ENCODE measurements around the gene IQSEC1. TPM values are rescaled to one million over a fixed set of nuclear protein-coding genes. Genes with fewer than 3 reads are reported as not detected.
A peak's percentile ranks its signal among the peaks of the same experiment; 100 is the strongest.

The IQSEC1 gene
- total and polyA plus RNA-seq, 9 of the 15 experiments (the other 6 are each of a cell fraction or from before 2014, with no cell fraction given), result 0.56 to 39.0 (median 6.8) TPM

- Histone ChIP-seq H3K9ac (ENCODE audit: insufficient read depth in 1 of 2, low read depth in 2 of 2, low read length in 2 of 2) (peak overlapping the region in 1 of 2 experiments; percentile 1; a peak in 1 of 4 replicates), H2AFZ (ENCODE audit: low read depth, low read length) (no peak overlapping the region), H3K9me3 (replicated peaks; ENCODE audit: control insufficient read depth, insufficient read depth, low read depth, low read length) (no peaks in the 10 kb centered on the region), H3K4me1 (replicated peaks in 1 of 2; ENCODE audit: control insufficient read depth in 2 of 2, insufficient read depth in 2 of 2, low read length in 2 of 2) (peaks cover 86% of the 10 kb centered on the region in 2 experiments), H3K36me3 (ENCODE audit: control insufficient read depth, insufficient read depth, low read length) (peaks cover 35% of the 10 kb centered on the region), H4K20me1 (replicated peaks; ENCODE audit: control insufficient read depth, insufficient read depth, low read length) (peaks cover 19% of the 10 kb centered on the region), H3K4me2 (ENCODE audit: insufficient read depth, low read length) (no peak overlapping the region), H3K27me3 (ENCODE audit: control insufficient read depth in 2 of 2, insufficient read depth in 2 of 2, low read length in 2 of 2) (no peaks in the 10 kb centered on the region), H3K27ac (ENCODE audit: extremely low read depth, low read depth, low read length) (no peak overlapping the region; the same call in 2 of the 3 replicates), H3K4me3 (no peak overlapping the region), H3K79me2 (ENCODE audit: control insufficient read depth, insufficient read depth, low read length) (peaks cover 94% of the 10 kb centered on the region), H3K9me1 (ENCODE audit: control insufficient read depth, insufficient read depth, low read length) (peaks cover 9% of the 10 kb centered on the region)
- ChIA-PET POLR2A (interaction anchor here (0.7 to 2.2 kb wide), 5 partner anchors 9 to 77 kb away, joined by 3 to 9 read pairs (median 3); no protein-coding TSS in a partner anchor), CTCF (ENCODE audit: low intra/inter-chr PET ratio) (no interaction called here)
- in situ Hi-C loops (cut with MboI) (no loop called here), intact Hi-C loops (cut with micrococcal nuclease) (no loop called here)
- peak; percentile 86 for TF ChIP-seq BCOR (IDR thresholded peaks at IDR 0.05)
- peak; percentile 71 for TF ChIP-seq ZFP36 (IDR thresholded peaks at IDR 0.05; ENCODE audit: low read depth, low read length, partially characterized antibody)
- TF ChIP-seq SMAD1 (IDR thresholded peaks at IDR 0.05; ENCODE audit: low read depth, low read length, partially characterized antibody), result no peak
- TF ChIP-seq ZNF217 (CRISPR knock-in tag; IDR thresholded peaks at IDR 0.05), result no peak
- TF ChIP-seq CHD4 (IDR thresholded peaks at IDR 0.05; ENCODE audit: insufficient read depth, insufficient replicate concordance, low read depth, low read length, poor library complexity, severe bottlenecking), result peak; percentile 62
- TF ChIP-seq ZKSCAN1 (IDR thresholded peaks at IDR 0.05; ENCODE audit: low read depth, low read length), result 0 out of 2 replicates have a peak, but pooled peaks have one; percentile 19
- 0 out of 2 replicates have a peak, but pooled peaks have one; percentile 23 for TF ChIP-seq ZBTB7A (IDR thresholded peaks at IDR 0.05; ENCODE audit: borderline replicate concordance, control insufficient read depth, low read depth, low read length)
- peak; percentile 69 to 79 for TF ChIP-seq KDM1A (IDR thresholded peaks at IDR 0.05)
- TF ChIP-seq TRIM28 (IDR thresholded peaks at IDR 0.05), result no peak
- TF ChIP-seq ADNP (tag; IDR thresholded peaks at IDR 0.05), result peak; percentile 51; the same call in 1 of the 2 replicates
- peak; percentile 89 for TF ChIP-seq RBM25 (IDR thresholded peaks at IDR 0.05; ENCODE audit: low read depth, low read length, severe bottlenecking)
- 0 out of 2 replicates have a peak, but pooled peaks have one; percentile 38 for TF ChIP-seq SMARCA5 (IDR thresholded peaks at IDR 0.05)
- no peak for TF ChIP-seq CBFB (CRISPR knock-in tag; IDR thresholded peaks at IDR 0.05)
- no peak for DNase-seq (ENCODE audit: extremely low read depth in 1 of 4, low spot score in 3 of 4)
- no peak for ATAC-seq
- BruUV-seq (replicated peaks), result no TSS peak
- FAIRE-seq, result no peak
- WGBS (ENCODE audit: insufficient coverage, low coverage, missing lambda C conversion rate), result 81% methylated on average over 13 of the region's 13 CpGs
These were observed 115.1 kb downstream of the IQSEC1 start for GRCh38 chr3:12957824-12958792.
